DOHH2 (cell line): Measurements from ENCODE around the gene PCDHGB6.

Experiments
- H3F3A ChIP-seq: fragments of 200-600 bp; sonication (generic), shearing (Covaris generic); 2 replicates; pipeline ENCODE4 v1.6.0; 2016; ENCODE audit warnings: antibody characterized with exemption, mild to moderate bottlenecking; ENCODE audit not compliant: control insufficient read depth, insufficient read depth
- H3K27ac ChIP-seq: fragments of 200-600 bp; sonication (generic); 2 replicates; pipeline ENCODE4 v1.5.1; 2014; ENCODE audit warnings: low read depth, mild to moderate bottlenecking, low read length, moderate library complexity
- H3K27me3 ChIP-seq: fragments of 200-600 bp; sonication (generic); 2 replicates; pipeline ENCODE4 v1.6.1; 2014; ENCODE audit warnings: mild to moderate bottlenecking, low read length, mixed read lengths; ENCODE audit not compliant: control insufficient read depth
- H3K36me3 ChIP-seq: fragments of 200-600 bp; sonication (generic); 2 replicates; pipeline ENCODE4 v1.6.1; 2014; ENCODE audit warnings: mild to moderate bottlenecking, low read length, moderate library complexity, mixed read lengths; ENCODE audit not compliant: control insufficient read depth
- H3K4me1 ChIP-seq: fragments of 200-600 bp; sonication (generic); 2 replicates; pipeline ENCODE4 v1.6.1; 2014; ENCODE audit warnings: mild to moderate bottlenecking, low read length, mixed read lengths; ENCODE audit not compliant: control insufficient read depth
- H3K4me2 ChIP-seq: fragments of 200-600 bp; sonication (generic); 2 replicates; pipeline ENCODE4 v1.6.0; 2014; ENCODE audit warnings: mild to moderate bottlenecking, low read length, moderate library complexity
- H3K4me3 ChIP-seq: fragments of 200-600 bp; sonication (generic); 2 replicates; pipeline ENCODE4 v1.5.1; 2014; ENCODE audit warnings: mild to moderate bottlenecking, low read length, mixed read lengths
- H3K79me2 ChIP-seq: fragments of 200-600 bp; sonication (generic); 2 replicates; pipeline ENCODE4 v1.6.1; 2014; ENCODE audit warnings: mild to moderate bottlenecking, low read length, mixed read lengths; ENCODE audit not compliant: control insufficient read depth
- H3K9me2 ChIP-seq: fragments of 200-600 bp; sonication (generic); replicated peaks from 2 replicates; pipeline ENCODE4 v1.6.1; 2014; ENCODE audit warnings: mild to moderate bottlenecking, low read length, mixed read lengths; ENCODE audit not compliant: control insufficient read depth
- H3K9me3 ChIP-seq: fragments of 200-600 bp; sonication (generic); 2 replicates; pipeline ENCODE4 v1.6.1; 2014; ENCODE audit warnings: antibody characterized with exemption, low read length, mixed read lengths; ENCODE audit not compliant: control insufficient read depth, insufficient read depth
- H4K20me1 ChIP-seq: fragments of 200-600 bp; sonication (generic); 2 replicates; pipeline ENCODE4 v1.6.0; 2014; ENCODE audit warnings: low read depth, mild to moderate bottlenecking, antibody characterized with exemption, low read length, moderate library complexity; ENCODE audit not compliant: control insufficient read depth, insufficient read depth
- CTCF ChIP-seq: fragments of 200-600 bp; sonication (generic); IDR thresholded peaks from one replicate; pipeline ENCODE4 v1.5.1; 2014; ENCODE audit warnings: antibody characterized with exemption, mild to moderate bottlenecking, low read depth, low read length; ENCODE audit not compliant: poor library complexity, severe bottlenecking
- EZH2phosphoT487 ChIP-seq: fragments of 200-600 bp; sonication (generic); IDR thresholded peaks from 2 replicates; pipeline ENCODE4 v1.6.1; 2017; ENCODE audit warnings: borderline replicate concordance, mild to moderate bottlenecking, antibody characterized with exemption, low read length, moderate library complexity, mixed read lengths

The PCDHGB6 gene

GRCh38 chr5:141440341-141440740 lies 32.5 kb downstream of the PCDHGB6 start:
- no peak for TF ChIP-seq CTCF
- TF ChIP-seq EZH2phosphoT487 = no peak
- Histone ChIP-seq H3K36me3 (no peaks in the 10 kb centered on the region; the same call in 1 of the 2 replicates), H4K20me1 (no peaks in the 10 kb centered on the region), H3K4me2 (no peak overlapping the region), H3K4me1 (peaks cover 15% of the 10 kb centered on the region), H3K79me2 (no peaks in the 10 kb centered on the region), H3F3A (0 out of 2 replicates have a peak, but pooled peaks cover 2% of the 10 kb centered on the region), H3K27ac (no peak overlapping the region), H3K9me3 (no peaks in the 10 kb centered on the region), H3K9me2 (no peaks in the 10 kb centered on the region), H3K27me3 (no peaks in the 10 kb centered on the region), H3K4me3 (no peak overlapping the region)

DNA sequence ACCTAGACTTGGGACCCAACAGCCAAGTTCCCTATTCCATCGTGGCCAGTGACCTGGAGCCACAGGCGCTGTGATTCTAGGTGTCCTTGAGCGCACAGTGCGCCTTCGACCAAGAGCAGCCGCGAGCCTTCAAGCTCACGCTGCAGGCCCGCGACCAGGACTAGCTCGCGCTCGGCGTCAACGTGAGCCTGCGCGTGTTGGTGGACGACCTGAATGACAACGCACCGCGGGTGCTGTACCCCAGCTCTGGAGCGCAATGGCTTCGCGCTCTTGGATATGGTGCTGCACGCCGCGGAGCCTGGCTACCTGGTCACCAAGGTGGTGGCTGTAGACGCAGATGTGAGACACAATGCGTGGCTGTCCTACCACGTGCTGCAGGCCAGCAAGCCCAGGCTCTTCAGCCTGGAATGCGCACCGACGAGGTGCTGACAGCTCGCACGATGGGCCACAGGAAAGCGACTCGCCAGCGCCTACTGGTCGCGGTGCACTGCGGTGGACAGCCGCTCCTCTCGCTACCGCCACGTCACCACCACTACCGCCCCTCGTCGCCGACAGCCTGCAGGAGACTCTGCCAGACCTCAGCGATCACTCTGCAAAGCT lies 33.9 kb downstream of the PCDHGB6 start:
- TF ChIP-seq EZH2phosphoT487 = no peak
- TF ChIP-seq CTCF = no peak
- no peaks in the 10 kb centered on the region for H3K9me3 ChIP-seq
- no peak overlapping the region for H3K27ac ChIP-seq
- no peak overlapping the region for H3K4me2 ChIP-seq
- H3K27me3 ChIP-seq = no peaks in the 10 kb centered on the region
- 0 out of 2 replicates have a peak, but pooled peaks cover 2% of the 10 kb centered on the region for H3F3A ChIP-seq
- H3K4me3 ChIP-seq = no peak overlapping the region
- peaks cover 15% of the 10 kb centered on the region for H3K4me1 ChIP-seq
- no peaks in the 10 kb centered on the region for H3K9me2 ChIP-seq
- no peaks in the 10 kb centered on the region for H4K20me1 ChIP-seq
- no peaks in the 10 kb centered on the region; the same call in 1 of the 2 replicates for H3K36me3 ChIP-seq
- H3K79me2 ChIP-seq = no peaks in the 10 kb centered on the region
